DND-41 (cell line): ENCODE results near the gene PORCN.

Source experiments
- ATAC-seq: fragments of 200-7000 bp; cut with Tn5 transposase; 3 replicates; pipeline ENCODE4 v1.9.1; 2021; ENCODE audit warnings: low read depth; ENCODE audit not compliant: insufficient read depth
- DNase-seq: peaks from one replicate; pipeline ENCODE4 v3.0.0-alpha.2; 2020
- H2AFZ ChIP-seq: 2 replicates; pipeline ENCODE4 v1.6.0; 2012; ENCODE audit warnings: low read depth, low read length
- H3K27ac ChIP-seq: 2 replicates; pipeline ENCODE4 v1.5.1; 2012; ENCODE audit warnings: low read length, inconsistent platforms
- H3K27me3 ChIP-seq: fragments of 200-600 bp; sonication (generic); 2 replicates; pipeline ENCODE4 v1.6.0; 2012; ENCODE audit warnings: low read length, mild to moderate bottlenecking, inconsistent platforms; ENCODE audit not compliant: insufficient read depth, poor library complexity
- H3K36me3 ChIP-seq: 2 replicates; pipeline ENCODE4 v1.5.1; 2012; ENCODE audit warnings: low read length, inconsistent platforms; ENCODE audit not compliant: insufficient read depth
- H3K4me1 ChIP-seq: 2 replicates; pipeline ENCODE4 v1.5.1; 2012; ENCODE audit warnings: mild to moderate bottlenecking, low read length; ENCODE audit not compliant: insufficient read depth
- H3K4me2 ChIP-seq: 2 replicates; pipeline ENCODE4 v1.6.0; 2012; ENCODE audit warnings: mild to moderate bottlenecking, moderate library complexity, low read length, inconsistent platforms; ENCODE audit not compliant: insufficient read depth
- H3K4me3 ChIP-seq, 2 experiments: fragments of 200-600 bp in 1 of 2; shearing (Covaris generic) in 1 of 2; 2 replicates each; pipeline ENCODE4 v1.5.1; 2012 to 2016; ENCODE audit warnings: inconsistent platforms in 2 of 2, low read length in 2 of 2, mild to moderate bottlenecking in 2 of 2, low read depth in 1 of 2, moderate library complexity in 1 of 2
- H3K79me2 ChIP-seq: 2 replicates; pipeline ENCODE4 v1.6.0; 2012; ENCODE audit warnings: low read length, inconsistent platforms; ENCODE audit not compliant: insufficient read depth
- H3K9ac ChIP-seq: 2 replicates; pipeline ENCODE4 v1.6.0; 2012; ENCODE audit warnings: low read depth, mild to moderate bottlenecking, inconsistent platforms, low read length, moderate library complexity
- H3K9me3 ChIP-seq: 2 replicates; pipeline ENCODE4 v1.5.1; 2012; ENCODE audit warnings: low read length, moderate library complexity, mild to moderate bottlenecking, inconsistent platforms; ENCODE audit not compliant: insufficient read depth, severe bottlenecking
- H4K20me1 ChIP-seq: 2 replicates; pipeline ENCODE4 v1.6.0; 2012; ENCODE audit warnings: low read length; ENCODE audit not compliant: insufficient read depth
- CTCF ChIP-seq: IDR thresholded peaks from 2 replicates; pipeline ENCODE4 v1.5.1; 2012; ENCODE audit warnings: borderline replicate concordance, low read length, moderate library complexity, mild to moderate bottlenecking; ENCODE audit not compliant: poor library complexity, severe bottlenecking; ENCODE audit errors: extremely low read depth
- EZH2 ChIP-seq: IDR thresholded peaks from 3 replicates; pipeline ENCODE4 v1.6.1; 2012; ENCODE audit warnings: borderline replicate concordance, low read depth, mild to moderate bottlenecking, moderate library complexity, low read length, inconsistent platforms; ENCODE audit not compliant: severe bottlenecking

Gene PORCN

GRCh38 chrX:48496660-48497059, 12.1 kb upstream of the PORCN start:
- no peak overlapping the region for H3K9ac ChIP-seq
- H3K4me2 ChIP-seq: no peak overlapping the region
- no peaks in the 10 kb centered on the region for H3K27me3 ChIP-seq
- no peaks in the 10 kb centered on the region for H3K79me2 ChIP-seq
- no peak overlapping the region for H2AFZ ChIP-seq
- TF ChIP-seq EZH2 (no peak), CTCF (no peak)
- no peak overlapping the region for H3K27ac ChIP-seq
- no peaks in the 10 kb centered on the region for H3K36me3 ChIP-seq
- no peaks in the 10 kb centered on the region for H3K4me1 ChIP-seq
- H3K4me3 ChIP-seq: no peak overlapping the region
- no peaks in the 10 kb centered on the region for H4K20me1 ChIP-seq
- DNase-seq (no peak), ATAC-seq (no peak)
- H3K9me3 ChIP-seq: no peaks in the 10 kb centered on the region

- Histone ChIP-seq H3K9ac (no peak overlapping the region), H3K4me3 (no peak overlapping the region), H3K27me3 (no peaks in the 10 kb centered on the region), H3K79me2 (no peaks in the 10 kb centered on the region), H3K27ac (no peak overlapping the region), H3K4me1 (no peaks in the 10 kb centered on the region), H2AFZ (no peak overlapping the region), H4K20me1 (no peaks in the 10 kb centered on the region), H3K9me3 (no peaks in the 10 kb centered on the region), H3K4me2 (no peak overlapping the region), H3K36me3 (no peaks in the 10 kb centered on the region)
- ATAC-seq (no peak), DNase-seq (no peak)
- TF ChIP-seq EZH2 (no peak), CTCF (no peak)
Observed at GRCh38 chrX:48497871-48498270, 10.9 kb upstream of the PORCN start.

GRCh38 chrX:48498374-48498809, 10.4 kb upstream of the PORCN start:
- DNase-seq (no peak), ATAC-seq (no peak)
- no peaks in the 10 kb centered on the region for H4K20me1 ChIP-seq
- H3K9me3 ChIP-seq: no peaks in the 10 kb centered on the region
- H3K4me2 ChIP-seq: no peak overlapping the region
- no peaks in the 10 kb centered on the region for H3K36me3 ChIP-seq
- H3K4me3 ChIP-seq: no peak overlapping the region
- H3K27ac ChIP-seq: no peak overlapping the region
- H2AFZ ChIP-seq: no peak overlapping the region
- H3K9ac ChIP-seq: no peak overlapping the region
- no peak for TF ChIP-seq CTCF
- TF ChIP-seq EZH2: no peak
- no peaks in the 10 kb centered on the region for H3K4me1 ChIP-seq
- H3K27me3 ChIP-seq: no peaks in the 10 kb centered on the region
- no peaks in the 10 kb centered on the region for H3K79me2 ChIP-seq

- no peaks in the 10 kb centered on the region for H3K36me3 ChIP-seq
- no peaks in the 10 kb centered on the region for H3K27me3 ChIP-seq
- peaks cover 8% of the 10 kb centered on the region; the same call in 1 of the 2 replicates for H3K4me1 ChIP-seq
- no peak for TF ChIP-seq EZH2
- no peak for TF ChIP-seq CTCF
- no peak for DNase-seq
- H3K9me3 ChIP-seq: no peaks in the 10 kb centered on the region
- no peak for ATAC-seq
- H3K4me3 ChIP-seq: no peak overlapping the region
- H3K27ac ChIP-seq: no peak overlapping the region
- no peak overlapping the region for H3K9ac ChIP-seq
- no peaks in the 10 kb centered on the region for H3K79me2 ChIP-seq
- no peak overlapping the region for H2AFZ ChIP-seq
- no peaks in the 10 kb centered on the region for H4K20me1 ChIP-seq
- H3K4me2 ChIP-seq: no peak overlapping the region
Observed at GRCh38 chrX:48504261-48504660, 4.5 kb upstream of the PORCN start.
